B cell (primary cell): ENCODE measurements around the gene CSNK1G1. TPM values are rescaled to one million over a fixed set of nuclear protein-coding genes. Genes with fewer than 3 reads are reported as not detected.

Experiments used
- ATAC-seq: fragments of 200-7000 bp; cut with Tn5 transposase; one replicate; pipeline ENCODE4 v1.10.0; 2021; ENCODE audit warnings: low read depth, mild to moderate bottlenecking, moderate number of reproducible peaks, moderate library complexity
- CTCF ChIA-PET: fragments of 350-600 bp; sonication (Branson Sonifier 250); formaldehyde crosslinking; loops from one replicate; lab custom pipeline; 2021; ENCODE audit warnings: antibody characterized with exemption, inconsistent platforms; lab: Charles Lee
- POLR2A ChIA-PET: fragments of 350-600 bp; sonication (Branson Sonifier 250); formaldehyde crosslinking; loops from one replicate; lab custom pipeline; 2021; ENCODE audit warnings: antibody characterized with exemption; lab: Charles Lee
- DNase-seq: peaks from one replicate; pipeline ENCODE4 v3.0.0; 2013
- H2AFZ ChIP-seq: 2 replicates; pipeline ENCODE4 v1.6.1; 2012; ENCODE audit warnings: mild to moderate bottlenecking, low read depth, low read length; ENCODE audit not compliant: insufficient read depth, poor library complexity, severe bottlenecking
- H3K27ac ChIP-seq, 2 donors: 1 replicate in 1 of 2; 2 replicates in 1 of 2; pipeline ENCODE4 v1.5.1; 2012 to 2013; ENCODE audit warnings: low read length in 2 of 2, mild to moderate bottlenecking in 2 of 2, moderate library complexity in 1 of 2
- H3K27me3 ChIP-seq, 4 experiments: fragments of 200-600 bp in 1 of 4; sonication (generic) in 1 of 4; replicated peaks in 1 of 4; 1 replicate in 2 of 4; 2 replicates in 2 of 4; pipeline versions ENCODE4 v1.6.1 to v1.7.0; 2013 to 2016; ENCODE audit warnings: low read length in 3 of 4, mild to moderate bottlenecking in 2 of 4, mixed read lengths in 1 of 4, moderate library complexity in 1 of 4; ENCODE audit not compliant: insufficient read depth in 4 of 4, control insufficient read depth in 3 of 4; ENCODE audit errors: control extremely low read depth in 1 of 4
- H3K36me3 ChIP-seq, 2 experiments: replicated peaks in 1 of 2; 1 replicate in 1 of 2; 2 replicates in 1 of 2; pipeline versions ENCODE4 v1.6.1 to v1.7.1; 2013; ENCODE audit warnings: low read length in 1 of 2; ENCODE audit not compliant: insufficient read depth in 2 of 2, control insufficient read depth in 1 of 2; ENCODE audit errors: control extremely low read depth in 1 of 2, extremely low read depth in 1 of 2
- H3K4me1 ChIP-seq, 2 donors: fragments of 200-600 bp in 1 of 2; sonication (generic) in 1 of 2; 1 replicate in 1 of 2; 2 replicates in 1 of 2; pipeline versions ENCODE4 v1.5.1 to v1.6.1; 2013 to 2017; ENCODE audit warnings: low read length in 2 of 2; ENCODE audit not compliant: control insufficient read depth in 2 of 2, insufficient read depth in 2 of 2
- H3K4me2 ChIP-seq: replicated peaks from 2 replicates; pipeline ENCODE3; 2012; ENCODE audit warnings: mild to moderate bottlenecking, low read depth, low read length; ENCODE audit not compliant: poor library complexity, severe bottlenecking
- H3K4me3 ChIP-seq, 5 experiments: fragments of 200-600 bp in 1 of 5; sonication (generic) in 1 of 5; 1 replicate in 3 of 5; 2 replicates in 2 of 5; pipeline versions ENCODE4 v1.5.1 to v1.7.0; 2011 to 2016; ENCODE audit warnings: low read length in 4 of 5, mild to moderate bottlenecking in 4 of 5, low read depth in 2 of 5, control low read depth in 1 of 5, moderate library complexity in 1 of 5; ENCODE audit not compliant: insufficient read depth in 1 of 5; ENCODE audit errors: control extremely low read depth in 1 of 5, extremely low read depth in 1 of 5
- H3K79me2 ChIP-seq: fragments of 200-600 bp; sonication (generic); one replicate; pipeline ENCODE4 v1.6.0; 2016; ENCODE audit warnings: low read length; ENCODE audit not compliant: control insufficient read depth, insufficient read depth
- H3K9ac ChIP-seq: fragments of 200-600 bp; sonication (generic); 2 replicates; pipeline ENCODE4 v1.6.1; 2017; ENCODE audit warnings: mild to moderate bottlenecking, low read length, moderate library complexity
- H3K9me3 ChIP-seq, 3 donors: one replicate each; pipeline versions ENCODE4 v1.6.1 to v1.7.1; 2013; ENCODE audit warnings: low read length in 2 of 3; ENCODE audit not compliant: control insufficient read depth in 2 of 3, insufficient read depth in 1 of 3; ENCODE audit errors: control extremely low read depth in 1 of 3
- H4K20me1 ChIP-seq: 2 replicates; pipeline ENCODE4 v1.6.0; 2012; ENCODE audit warnings: mild to moderate bottlenecking, low read length; ENCODE audit not compliant: insufficient read depth, control insufficient read depth, poor library complexity, severe bottlenecking
- H3K27ac Mint-ChIP-seq: one replicate; pipeline ENCODE4 v1.8.0; 2021; ENCODE audit warnings: mixed read lengths
- H3K27me3 Mint-ChIP-seq: one replicate; pipeline ENCODE4 v1.8.0; 2021; ENCODE audit warnings: mixed read lengths
- H3K4me1 Mint-ChIP-seq: one replicate; pipeline ENCODE4 v1.8.0; 2021; ENCODE audit warnings: mixed read lengths
- H3K4me3 Mint-ChIP-seq: one replicate; pipeline ENCODE4 v1.8.0; 2021; ENCODE audit warnings: mixed read lengths
- H3K9me3 Mint-ChIP-seq: one replicate; pipeline ENCODE4 v1.8.0; 2022; ENCODE audit warnings: mixed read lengths; ENCODE audit not compliant: insufficient read depth
- EZH2 ChIP-seq: IDR thresholded peaks from 2 replicates; pipeline ENCODE4 v1.6.1; 2012; ENCODE audit warnings: borderline replicate concordance, low read depth, mild to moderate bottlenecking, moderate library complexity, low read length; ENCODE audit not compliant: insufficient read depth, poor library complexity, severe bottlenecking
- WGBS: methylation state at CpG from one replicate; pipeline ENCODE4 v1.1.5; 2013; ENCODE audit warnings: missing lambda C conversion rate; ENCODE audit not compliant: insufficient coverage; 5-methylcytosine and 5-hydroxymethylcytosine counted together
- intact Hi-C: fragments of 100-400 bp; cut with micrococcal nuclease; formaldehyde crosslinking; loops from one replicate; pipeline ENCODE4 v1.10.0; 2022
- polyA plus RNA-seq: library from polyadenylated mRNA; depleted of rRNA; stranded (reverse); fragments of >200 nt; gene quantifications from 2 replicates; pipeline ENCODE4 v1.2.3, GENCODE V29; 2012
- total RNA-seq, 2 donors: library from RNA; stranded (reverse); fragments of 120-200 nt in 1 of 2; gene quantifications; 1 replicate in 1 of 2; 2 replicates in 1 of 2; pipeline versions ENCODE4 v1.2.3 to v1.2.4, GENCODE V29; 2013 to 2022
- TF ChIP-seq, protein P1 (sequence below): fragments of 200-600 bp; IDR thresholded peaks from one replicate; pipeline ENCODE4 v1.8.0; 2022; ENCODE audit warnings: antibody characterized with exemption, mild to moderate bottlenecking

Gene CSNK1G1
- total and polyA plus RNA-seq, 2 donors (not counting 1 experiment from before 2014, with no cell fraction given), result 5.2 to 40.3 TPM

DNA sequence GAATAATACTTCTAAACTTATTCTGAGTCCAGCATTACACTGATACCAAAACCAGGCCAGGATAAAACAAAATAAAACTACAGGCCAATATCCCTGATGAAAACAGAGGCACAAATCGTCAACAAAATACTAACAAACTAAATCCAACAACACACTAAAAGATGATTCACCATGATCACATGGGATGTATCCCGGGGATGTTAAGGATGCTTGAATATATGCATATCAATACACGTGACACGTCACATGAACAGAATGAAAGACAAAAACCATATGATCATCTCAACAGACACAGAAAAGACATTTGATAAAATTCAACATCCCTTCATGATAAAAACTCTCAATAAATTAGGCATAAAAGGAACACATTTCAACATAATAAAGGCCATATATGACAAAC lies 91.5 kb downstream of the CSNK1G1 start:
- Mint-ChIP-seq H3K4me3 (no peak overlapping the region), H3K4me1 (peaks cover 33% of the 10 kb centered on the region), H3K9me3 (peaks cover 13% of the 10 kb centered on the region), H3K27me3 (no peaks in the 10 kb centered on the region), H3K27ac (peak overlapping the region; percentile 1)
- intact Hi-C loops, result no loop called here
- ATAC-seq (no peak), DNase-seq (no peak)
- peaks cover 46% of the 10 kb centered on the region for H3K79me2 ChIP-seq
- peaks cover 10 to 13% of the 10 kb centered on the region in 2 donors for H3K4me1 ChIP-seq
- ChIA-PET CTCF (no interaction called here), POLR2A (no interaction called here)
- no peak overlapping the region for H3K4me3 ChIP-seq
- TF ChIP-seq, protein P1, sequence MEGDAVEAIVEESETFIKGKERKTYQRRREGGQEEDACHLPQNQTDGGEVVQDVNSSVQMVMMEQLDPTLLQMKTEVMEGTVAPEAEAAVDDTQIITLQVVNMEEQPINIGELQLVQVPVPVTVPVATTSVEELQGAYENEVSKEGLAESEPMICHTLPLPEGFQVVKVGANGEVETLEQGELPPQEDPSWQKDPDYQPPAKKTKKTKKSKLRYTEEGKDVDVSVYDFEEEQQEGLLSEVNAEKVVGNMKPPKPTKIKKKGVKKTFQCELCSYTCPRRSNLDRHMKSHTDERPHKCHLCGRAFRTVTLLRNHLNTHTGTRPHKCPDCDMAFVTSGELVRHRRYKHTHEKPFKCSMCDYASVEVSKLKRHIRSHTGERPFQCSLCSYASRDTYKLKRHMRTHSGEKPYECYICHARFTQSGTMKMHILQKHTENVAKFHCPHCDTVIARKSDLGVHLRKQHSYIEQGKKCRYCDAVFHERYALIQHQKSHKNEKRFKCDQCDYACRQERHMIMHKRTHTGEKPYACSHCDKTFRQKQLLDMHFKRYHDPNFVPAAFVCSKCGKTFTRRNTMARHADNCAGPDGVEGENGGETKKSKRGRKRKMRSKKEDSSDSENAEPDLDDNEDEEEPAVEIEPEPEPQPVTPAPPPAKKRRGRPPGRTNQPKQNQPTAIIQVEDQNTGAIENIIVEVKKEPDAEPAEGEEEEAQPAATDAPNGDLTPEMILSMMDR, result no peak
- no peak for TF ChIP-seq EZH2
- no peak overlapping the region for H3K27ac ChIP-seq
- peaks cover 0 to 2% of the 10 kb centered on the region in 2 experiments for H3K36me3 ChIP-seq
- WGBS, result no CpG with 5 or more reads among the region's 4 CpGs
- no peak overlapping the region for H3K9ac ChIP-seq
- H3K4me2 ChIP-seq, result no peak overlapping the region
- H3K9me3 ChIP-seq, result peaks cover 0 to 8% (median 5%) of the 10 kb centered on the region in 3 donors
- H2AFZ ChIP-seq, result no peak overlapping the region
- H3K27me3 ChIP-seq, result no peaks in the 10 kb centered on the region
- no peaks in the 10 kb centered on the region for H4K20me1 ChIP-seq

DNA sequence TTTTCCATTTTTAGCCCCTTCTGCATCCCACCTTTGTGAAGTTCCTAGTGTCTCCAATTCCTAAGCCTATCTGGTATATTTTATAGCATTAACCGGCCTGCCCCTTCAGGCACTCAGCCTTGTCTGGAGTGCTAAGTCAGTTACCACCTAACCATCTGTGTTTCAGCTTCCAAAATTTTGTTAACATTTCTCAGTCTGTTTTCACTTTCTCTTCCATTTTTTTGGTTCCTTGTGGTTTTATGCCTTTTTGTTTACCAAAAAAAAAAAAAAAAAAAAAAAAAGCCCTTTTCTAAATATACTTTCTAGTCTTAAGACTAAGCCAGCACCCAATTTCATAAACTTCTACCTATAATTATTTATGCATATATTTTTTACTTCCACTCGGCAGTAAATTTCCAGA lies 92.4 kb downstream of the CSNK1G1 start:
- peaks cover 33% of the 10 kb centered on the region for H3K4me1 Mint-ChIP-seq
- peaks cover 0 to 2% of the 10 kb centered on the region in 2 experiments for H3K36me3 ChIP-seq
- peaks cover 13% of the 10 kb centered on the region for H3K9me3 Mint-ChIP-seq
- WGBS, result 22% methylated on average over 1 of the region's 2 CpGs
- no peak overlapping the region for H3K9ac ChIP-seq
- ChIA-PET CTCF (interaction anchor here (0.8 kb wide), 1 partner anchor 16 kb away, joined by 5 read pairs; no protein-coding TSS in a partner anchor), POLR2A (interaction anchor here (0.6 kb wide), 1 partner anchor 75 kb away, joined by 8 read pairs; no protein-coding TSS in a partner anchor)
- peak; percentile 39 for ATAC-seq
- no peaks in the 10 kb centered on the region for H4K20me1 ChIP-seq
- H3K79me2 ChIP-seq, result peaks cover 49% of the 10 kb centered on the region
- peak; percentile 48 for DNase-seq
- intact Hi-C loops, result no loop called here
- no peak overlapping the region for H3K4me3 ChIP-seq
- no peaks in the 10 kb centered on the region for H3K27me3 ChIP-seq
- H2AFZ ChIP-seq, result no peak overlapping the region
- peak overlapping the region; percentile 31 for H3K4me3 Mint-ChIP-seq
- H3K4me1 ChIP-seq, result peaks cover 10 to 13% of the 10 kb centered on the region in 2 donors
- H3K27ac Mint-ChIP-seq, result peak overlapping the region; percentile 44
- H3K9me3 ChIP-seq, result peaks cover 0 to 8% (median 5%) of the 10 kb centered on the region in 3 donors
- H3K4me2 ChIP-seq, result peak overlapping the region; percentile 26
- H3K27me3 Mint-ChIP-seq, result no peaks in the 10 kb centered on the region
- no peak overlapping the region for H3K27ac ChIP-seq
- TF ChIP-seq EZH2, result no peak
- TF ChIP-seq, protein P1, result no peak
